CD8-positive, alpha-beta memory T cell (primary cell): ENCODE measurements around the gene AKAP13. TPM values are rescaled to one million over a fixed set of nuclear protein-coding genes. Genes with fewer than 3 reads are reported as not detected.
"Not testable (repeated sequence)": the region's sequence is repeated elsewhere in the genome, so short reads cannot be mapped to it uniquely, and the experiment has no call there.

Experiments used
- CTCF ChIA-PET: fragments of 350-600 bp; sonication (Branson Sonifier 250); formaldehyde crosslinking; loops from one replicate; lab custom pipeline; 2021; ENCODE audit warnings: antibody characterized with exemption; lab: Charles Lee
- POLR2A ChIA-PET: fragments of 350-600 bp; sonication (Branson Sonifier 250); formaldehyde crosslinking; loops from one replicate; lab custom pipeline; 2021; ENCODE audit warnings: antibody characterized with exemption; lab: Charles Lee
- DNase-seq, 5 donors: peaks; one replicate each; pipeline versions ENCODE4 v3.0.0 to v3.0.0-alpha.2; 2020 to 2022; ENCODE audit warnings: mixed read lengths in 1 of 5
- H3K27ac ChIP-seq: one replicate; pipeline ENCODE4 v1.7.0; 2013; ENCODE audit warnings: low read depth, mild to moderate bottlenecking, low read length, moderate library complexity
- H3K27me3 ChIP-seq: 2 replicates; pipeline ENCODE4 v1.7.0; 2013; ENCODE audit warnings: low read length, mild to moderate bottlenecking; ENCODE audit not compliant: insufficient read depth, poor library complexity, severe bottlenecking
- H3K36me3 ChIP-seq: 2 replicates; pipeline ENCODE4 v1.7.0; 2013; ENCODE audit warnings: mild to moderate bottlenecking, low read length, moderate library complexity; ENCODE audit not compliant: insufficient read depth
- H3K4me1 ChIP-seq: 2 replicates; pipeline ENCODE4 v1.7.0; 2013; ENCODE audit warnings: mild to moderate bottlenecking, low read length, moderate library complexity; ENCODE audit not compliant: insufficient read depth
- H3K4me3 ChIP-seq: 2 replicates; pipeline ENCODE4 v1.7.0; 2013; ENCODE audit warnings: mild to moderate bottlenecking, low read length
- H3K9me3 ChIP-seq: 2 replicates; pipeline ENCODE4 v1.7.0; 2013; ENCODE audit warnings: mild to moderate bottlenecking, low read length
- H3K27ac Mint-ChIP-seq, 8 donors: one replicate each; pipeline ENCODE4 v1.8.0; 2020 to 2021; ENCODE audit warnings: mixed read lengths in 8 of 8, mild to moderate bottlenecking in 6 of 8, inconsistent platforms in 3 of 8, moderate library complexity in 3 of 8
- H3K27me3 Mint-ChIP-seq, 2 donors: one replicate each; pipeline ENCODE4 v1.8.0; 2020 to 2021; ENCODE audit warnings: mixed read lengths in 2 of 2, mild to moderate bottlenecking in 1 of 2, moderate library complexity in 1 of 2
- H3K36me3 Mint-ChIP-seq, 3 donors: one replicate each; pipeline ENCODE4 v1.8.0; 2020 to 2021; ENCODE audit warnings: mixed read lengths in 3 of 3, inconsistent platforms in 1 of 3, mild to moderate bottlenecking in 1 of 3
- H3K4me1 Mint-ChIP-seq, 3 donors: one replicate each; pipeline ENCODE4 v1.8.0; 2020 to 2021; ENCODE audit warnings: mixed read lengths in 3 of 3, inconsistent platforms in 1 of 3, mild to moderate bottlenecking in 1 of 3
- H3K4me3 Mint-ChIP-seq, 7 donors: one replicate each; pipeline ENCODE4 v1.8.0; 2020 to 2021; ENCODE audit warnings: mixed read lengths in 7 of 7, mild to moderate bottlenecking in 6 of 7, moderate library complexity in 4 of 7, inconsistent platforms in 2 of 7
- H3K9me3 Mint-ChIP-seq, 5 donors: one replicate each; pipeline ENCODE4 v1.8.0; 2020 to 2022; ENCODE audit warnings: mixed read lengths in 5 of 5, mild to moderate bottlenecking in 3 of 5, moderate library complexity in 2 of 5, inconsistent platforms in 1 of 5
- polyA plus RNA-seq: library from polyadenylated mRNA; unstranded; fragments of 300-500 nt; fragmentation: Illumina TruSeq; gene quantifications from one replicate; pipeline ENCODE4 v1.2.3, GENCODE V29; 2021
- total RNA-seq, 2 experiments: library from RNA; stranded (reverse); gene quantifications; one replicate each; pipeline ENCODE4 v1.2.3, GENCODE V29; 2021

The AKAP13 gene
- total and polyA plus RNA-seq, 3 experiments from 2014 or later: 109 to 234 (median 113) TPM

DNA sequence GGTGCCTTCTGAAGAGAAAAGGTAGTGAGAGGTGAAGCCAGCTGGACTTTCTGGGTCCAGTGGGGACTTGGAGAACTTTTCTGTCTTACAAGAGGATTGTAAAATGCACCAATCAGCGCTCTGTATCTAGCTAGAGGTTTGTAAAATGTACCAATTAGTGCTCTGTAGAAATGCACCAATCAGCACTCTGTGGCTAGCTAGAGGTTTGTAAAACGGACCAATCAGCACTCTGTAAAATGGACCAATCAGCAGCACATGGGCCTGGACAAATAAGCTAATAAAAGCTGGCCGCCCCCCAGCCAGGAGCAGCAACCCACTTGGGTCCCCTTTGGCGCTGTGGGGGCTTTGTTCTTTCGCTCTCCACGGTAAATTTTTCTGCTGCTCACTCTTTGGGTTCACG lies 416.0 kb downstream of the AKAP13 start:
- not testable (repeated sequence) for H3K36me3 Mint-ChIP-seq, H3K27me3 ChIP-seq, H3K9me3 Mint-ChIP-seq, H3K27ac ChIP-seq, H3K9me3 ChIP-seq, H3K4me3 ChIP-seq, DNase-seq, H3K36me3 ChIP-seq
- ChIA-PET CTCF (interaction anchor here (1.0 to 1.5 kb wide), 2 partner anchors 11 to 66 kb away, joined by 3 to 4 read pairs; no protein-coding TSS in a partner anchor), POLR2A (interaction anchor here (0.7 kb wide), 1 partner anchor 412 kb away, joined by 3 read pairs; no protein-coding TSS in a partner anchor)
- H3K27ac Mint-ChIP-seq: peak overlapping the region in 1 of 8 donors; percentile 50
- peaks cover 34% of the 10 kb centered on the region for H3K4me1 ChIP-seq
- H3K4me1 Mint-ChIP-seq: peaks cover 26 to 39% (median 39%) of the 10 kb centered on the region in 3 donors
- peaks cover 0 to 10% of the 10 kb centered on the region in 2 donors for H3K27me3 Mint-ChIP-seq
- peak overlapping the region in 3 of 7 donors; percentile 41 to 92 (median 90) for H3K4me3 Mint-ChIP-seq
